Measurements from ENCODE around the gene SBF2.
"Not testable (repeated sequence)": the region's sequence is repeated elsewhere in the genome, so short reads cannot be mapped to it uniquely, and the experiment has no call there.

SBF2 gene

GRCh38 chr11:10298342-10298741 lies 4.3 kb upstream of the SBF2 start:
- DNase-seq, result peak; percentile 65

GRCh38 chr11:10295064-10295901 lies 1.3 kb upstream of the SBF2 start:
- no peak for DNase-seq

DNA sequence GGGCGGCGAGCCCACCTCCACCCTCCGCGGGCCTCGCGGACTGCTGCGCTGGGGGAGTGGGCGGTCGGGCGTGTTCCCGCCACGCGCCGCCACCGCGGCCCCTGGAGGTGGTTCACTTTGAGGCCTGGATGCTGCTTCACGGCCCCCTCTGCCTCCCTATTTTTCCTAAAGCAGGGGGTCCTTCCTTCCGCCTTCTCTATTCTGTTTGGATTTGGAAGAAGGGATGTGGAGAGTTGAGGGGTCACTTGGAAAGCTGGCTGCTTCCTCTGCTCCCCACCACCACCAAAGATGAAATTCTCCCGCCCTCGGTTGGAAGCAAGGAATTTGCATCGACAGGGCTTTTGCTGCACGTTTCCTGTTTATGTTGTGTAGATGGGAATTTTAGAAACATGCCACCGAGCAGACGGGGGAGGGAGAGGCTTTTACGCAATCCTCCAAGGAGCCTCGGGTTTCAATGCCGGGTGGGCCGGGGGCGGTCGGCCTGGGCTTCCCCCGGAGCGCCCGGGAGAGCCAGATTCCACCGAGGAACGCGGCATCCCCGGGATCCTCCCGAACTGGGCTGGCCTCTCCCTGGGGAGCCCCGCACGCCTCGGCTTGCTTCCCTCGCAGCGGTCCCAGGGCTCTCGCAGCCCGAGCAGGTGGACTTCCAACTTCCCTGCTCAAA lies 403 bp upstream of the SBF2 start:
- no peak for DNase-seq

GRCh38 chr11:10291801-10292638 lies 2.0 kb downstream of the SBF2 start:
- no peak for DNase-seq

DNA sequence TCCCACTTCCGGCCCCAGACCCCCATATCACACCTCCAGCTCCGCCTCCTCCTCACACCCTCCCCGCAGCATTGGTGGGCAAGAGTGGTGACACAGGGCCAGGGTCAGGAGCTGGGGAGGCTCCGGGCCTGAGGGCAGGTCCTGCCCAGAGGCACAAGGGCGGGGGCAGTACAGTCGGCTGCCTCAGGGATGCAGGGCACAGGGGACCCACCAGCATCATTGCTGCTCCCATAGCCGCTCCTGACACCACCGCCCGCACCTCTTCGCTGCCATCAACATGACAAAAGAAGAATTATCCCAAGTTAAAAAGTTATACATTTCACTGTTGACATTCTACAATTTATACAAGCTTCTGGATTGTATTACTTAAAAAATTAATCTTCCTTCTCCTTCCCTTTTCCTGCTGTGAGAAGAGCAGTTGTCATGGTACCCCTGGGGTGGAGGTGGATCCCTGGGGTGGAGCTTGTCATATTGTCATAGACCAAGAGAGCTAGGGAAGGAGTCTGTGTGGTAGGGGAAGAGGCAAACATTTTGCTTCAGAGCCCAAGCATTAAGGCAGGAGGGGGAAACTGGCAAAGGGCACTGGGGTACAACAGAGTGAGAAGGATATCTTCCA lies 4.1 kb downstream of the SBF2 start:
- DNase-seq, result no peak

GRCh38 chr11:10288881-10289764 lies 4.9 kb downstream of the SBF2 start:
- DNase-seq, result no peak

GRCh38 chr11:10287766-10288715 lies 6.0 kb downstream of the SBF2 start:
- no peak for DNase-seq

DNA sequence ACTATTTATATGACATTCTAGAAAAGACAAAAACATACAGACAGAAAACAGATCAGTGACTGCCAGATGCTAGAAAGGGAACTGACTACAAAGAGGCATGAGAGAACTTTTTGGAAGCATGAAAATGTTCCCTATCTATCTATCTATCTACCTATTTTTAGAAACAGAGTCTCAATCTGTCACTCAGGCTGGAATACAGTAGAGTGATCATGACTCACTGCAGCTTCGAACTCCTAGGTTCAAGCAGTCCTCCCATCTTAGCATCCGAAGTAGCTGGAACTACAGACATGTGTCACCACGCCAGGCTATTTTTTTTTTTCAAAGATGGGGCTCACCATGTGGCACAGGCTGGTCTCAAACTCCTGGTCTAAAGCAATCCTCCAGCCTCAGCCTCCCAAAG lies 6.9 kb downstream of the SBF2 start:
- no peak for DNase-seq

DNA sequence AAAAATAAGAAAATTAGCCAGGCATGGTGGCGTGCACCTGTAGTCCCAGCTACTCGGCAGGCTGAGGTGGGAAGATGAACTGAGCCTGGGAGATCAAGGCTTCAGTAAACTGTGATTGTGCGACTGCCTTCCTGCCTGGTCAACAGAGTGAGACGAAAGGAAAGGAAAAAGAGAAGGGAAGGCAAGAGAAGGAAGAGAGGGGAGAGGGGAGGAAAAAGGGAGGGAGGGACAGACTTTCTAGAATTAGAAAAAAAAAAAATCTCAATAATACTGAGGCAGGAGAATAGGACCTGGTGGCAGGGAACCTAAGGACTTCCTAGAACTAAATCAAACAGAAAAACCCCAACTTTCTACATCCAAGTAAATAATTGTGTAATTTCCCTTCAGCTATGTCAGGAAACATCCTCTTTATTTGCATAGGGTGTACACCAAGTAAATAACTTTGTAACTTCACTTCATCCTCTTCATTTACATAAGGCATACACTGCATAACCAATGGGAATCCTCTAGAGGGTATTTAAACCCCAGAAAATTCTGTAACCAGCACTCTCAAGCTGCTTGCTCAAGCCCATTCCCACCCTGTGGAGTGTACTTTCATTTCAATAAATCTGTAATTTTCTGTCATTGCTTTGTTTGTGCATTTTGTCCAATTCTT lies 8.7 kb downstream of the SBF2 start:
- no peak for DNase-seq

GRCh38 chr11:10283991-10284390 lies 10.0 kb downstream of the SBF2 start:
- no peak for DNase-seq

DNA sequence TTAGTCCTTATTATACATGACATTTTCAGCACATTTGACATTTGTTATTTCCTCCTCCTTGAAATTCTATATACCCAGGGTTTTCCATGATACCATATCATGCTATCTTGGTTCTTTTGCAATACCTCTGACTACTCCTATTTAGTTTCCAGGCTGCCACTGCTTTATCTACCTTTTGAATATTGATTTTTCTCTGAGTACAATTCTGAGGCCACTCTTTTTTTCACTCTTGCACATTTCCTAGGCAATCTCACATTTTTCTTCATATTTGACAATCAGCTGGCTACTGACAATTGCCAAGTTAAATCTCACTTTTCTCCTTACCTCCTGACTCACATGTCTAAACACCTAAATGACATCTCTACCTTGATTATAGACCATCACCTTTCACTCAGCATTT lies 11.9 kb downstream of the SBF2 start:
- no peak for DNase-seq

DNA sequence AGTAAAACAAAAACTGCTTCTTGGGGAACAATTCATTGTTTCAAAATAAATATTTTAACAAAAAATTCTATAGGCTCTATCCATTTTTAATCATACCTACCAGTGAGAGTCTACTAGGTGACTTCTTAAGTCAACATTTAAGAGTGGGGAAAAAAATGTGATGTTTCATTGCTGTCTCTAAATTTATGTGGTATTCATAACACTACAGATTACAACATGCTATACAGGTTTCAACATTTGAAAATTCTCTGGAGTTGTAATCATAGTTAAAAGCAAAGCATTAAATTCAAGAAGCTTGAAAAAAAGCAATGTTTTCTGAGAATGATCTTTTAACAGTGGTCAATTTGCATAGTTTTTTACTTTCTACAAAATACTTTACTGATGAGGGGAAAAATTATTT lies 18.3 kb downstream of the SBF2 start:
- DNase-seq, result no peak

DNA sequence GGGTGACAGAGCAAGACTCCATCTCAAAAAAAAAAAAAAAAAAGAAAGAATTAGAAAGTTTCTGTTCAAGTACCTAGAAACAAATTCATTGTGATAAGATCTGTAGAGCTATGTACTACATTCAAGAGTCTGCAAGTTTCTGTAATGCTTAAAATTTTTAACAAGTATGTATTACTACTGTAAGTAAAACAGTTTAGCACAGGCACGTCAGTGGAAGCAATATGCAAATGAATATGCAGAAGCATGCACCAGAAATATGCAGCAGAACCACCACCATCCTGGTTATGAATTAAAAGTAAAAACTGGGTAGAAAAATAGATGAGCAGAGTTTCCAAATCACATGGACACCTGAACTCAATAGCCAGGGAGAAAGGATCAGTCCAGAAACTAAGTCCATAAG lies 19.3 kb downstream of the SBF2 start:
- DNase-seq, result no peak

DNA sequence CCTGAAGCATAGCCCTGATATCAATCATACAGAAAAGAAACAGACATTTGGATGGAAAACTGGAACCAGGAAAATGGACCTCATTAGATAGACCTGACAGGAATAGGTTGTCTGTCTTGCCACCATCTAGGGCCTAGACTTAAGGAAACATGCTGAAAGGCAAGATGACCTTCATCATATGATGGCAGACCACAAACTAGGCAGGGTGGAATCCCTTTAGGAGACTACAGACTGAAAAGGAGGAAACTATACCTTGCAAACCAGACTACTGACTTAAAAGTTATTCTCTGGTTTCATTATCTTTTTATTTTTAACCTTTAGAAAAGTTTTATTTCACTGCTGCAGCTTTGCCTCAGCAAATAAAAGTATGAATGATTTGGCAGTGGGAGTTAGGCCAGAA lies 20.3 kb downstream of the SBF2 start:
- DNase-seq, result no peak

DNA sequence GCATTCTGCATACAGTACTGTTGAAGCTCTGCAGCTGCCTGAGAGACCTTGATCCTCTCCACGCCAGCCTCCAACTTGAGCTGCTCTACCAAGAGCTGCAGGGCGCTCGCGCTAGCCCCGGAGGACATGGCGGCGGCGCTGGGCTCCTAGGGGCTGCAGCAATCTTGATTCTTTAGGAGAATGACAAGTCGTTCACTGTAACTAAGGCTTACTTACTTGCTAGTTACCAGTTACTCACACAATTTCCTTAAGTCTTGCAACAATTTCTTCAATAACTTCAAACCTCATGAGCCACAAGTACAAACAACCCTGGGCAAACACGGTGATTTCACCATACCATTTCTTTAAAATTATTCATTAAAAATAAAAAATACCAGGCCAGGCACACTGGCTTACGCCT lies 21.9 kb downstream of the SBF2 start:
- DNase-seq, result no peak

DNA sequence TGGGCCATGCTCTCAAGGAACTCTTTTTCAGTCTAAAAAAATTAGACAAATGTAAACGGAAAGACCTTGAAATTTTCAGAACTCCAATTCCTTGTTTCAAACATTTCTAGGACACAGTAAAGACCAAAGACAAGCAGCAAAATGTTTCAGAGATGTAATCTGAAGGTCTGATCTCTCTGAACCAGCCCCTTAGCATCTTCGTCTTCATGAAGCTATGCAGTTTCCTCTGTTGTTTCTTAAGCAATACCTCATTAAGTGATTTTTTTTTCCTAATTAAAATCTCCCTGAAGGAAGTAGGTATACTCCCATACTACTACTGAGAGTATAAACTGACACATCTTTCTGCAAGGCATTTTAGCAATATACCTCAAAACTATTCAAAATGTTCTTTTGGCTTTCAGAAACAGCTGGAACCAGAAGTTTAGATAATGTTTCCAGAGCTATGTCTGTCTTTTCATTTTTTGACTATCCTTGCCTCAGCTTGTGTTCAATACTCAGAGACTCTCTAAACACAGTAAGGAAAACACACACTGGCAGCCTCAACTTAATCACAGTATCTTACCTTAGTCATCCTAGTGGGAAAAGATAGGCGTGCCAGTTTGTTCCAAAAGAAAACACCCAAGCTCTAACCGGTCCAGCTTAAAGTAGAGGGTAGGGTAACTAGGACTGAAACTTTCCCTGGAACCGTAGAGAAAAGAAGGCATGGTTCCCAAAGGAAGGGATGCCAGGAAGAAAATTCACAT lies 25.1 kb downstream of the SBF2 start:
- DNase-seq, result no peak

DNA sequence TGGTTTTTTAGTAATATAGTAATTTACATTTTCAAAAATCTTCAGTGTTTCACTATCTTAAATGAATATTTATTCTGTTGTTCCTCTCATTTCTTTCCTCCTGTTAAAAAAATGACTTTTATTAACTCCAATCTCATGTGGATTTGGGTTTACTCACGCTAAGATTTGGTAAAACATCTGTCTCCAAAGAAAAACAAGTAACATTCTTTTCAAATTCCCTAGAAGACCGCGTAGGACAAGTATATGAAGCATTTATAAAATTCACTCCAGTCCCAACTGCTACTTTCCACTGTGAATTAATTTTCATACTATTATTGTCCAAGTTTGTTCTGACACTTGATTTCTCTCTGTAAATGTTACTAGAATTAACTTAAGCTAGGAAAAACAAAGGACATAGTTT lies 26.2 kb downstream of the SBF2 start:
- DNase-seq, result no peak

DNA sequence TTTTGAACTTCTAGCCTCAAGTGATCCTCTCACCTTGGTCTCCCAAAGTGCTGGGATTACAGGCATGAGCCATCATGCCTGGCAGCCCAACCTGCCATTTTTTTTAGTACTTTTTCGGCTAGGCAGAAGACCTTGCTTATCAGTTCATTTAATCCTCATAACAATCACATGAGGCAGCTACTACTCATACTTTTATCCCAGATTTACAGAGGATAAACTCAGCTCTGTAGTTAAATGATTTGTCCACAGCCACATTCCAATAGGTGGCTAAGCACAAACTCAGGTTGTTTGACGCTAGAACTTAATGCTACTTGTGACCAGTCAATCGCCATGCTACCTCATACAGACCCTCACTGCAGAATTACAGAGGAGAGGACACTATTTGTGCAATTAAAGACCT lies 28.1 kb downstream of the SBF2 start:
- DNase-seq, result no peak

DNA sequence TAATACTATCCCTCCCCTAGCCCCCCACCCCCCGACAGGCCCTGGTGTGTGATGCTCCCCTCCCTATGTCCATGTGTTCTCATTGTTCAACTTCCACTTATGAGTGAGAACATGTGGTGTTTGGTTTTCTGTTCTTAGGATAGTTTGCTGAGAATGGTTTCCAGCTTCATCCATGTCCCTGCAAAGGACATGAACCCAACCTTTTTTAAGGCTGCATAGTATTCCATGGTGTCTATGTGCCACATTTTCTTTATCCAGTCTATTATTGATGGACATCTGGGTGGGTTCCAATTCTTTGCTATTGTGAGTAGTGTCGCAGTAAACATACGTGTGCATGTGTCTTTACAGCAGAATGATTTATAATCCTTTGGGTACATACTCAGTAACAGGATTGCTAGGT lies 29.3 kb downstream of the SBF2 start:
- not testable (repeated sequence) for DNase-seq

GRCh38 chr11:10263929-10264328 lies 30.1 kb downstream of the SBF2 start:
- no peak for DNase-seq

All from CD4-positive, alpha-beta T cell treated with Interleukin-21 for 1 hour (primary cell).